Daoy (cell line): Measurements from ENCODE around the gene GGT6. TPM values are rescaled to one million over a fixed set of nuclear protein-coding genes. Genes with fewer than 3 reads are reported as not detected.

Source experiments
- DNase-seq: peaks from one replicate; pipeline ENCODE4 v3.0.0-alpha.2; 2015; ENCODE audit warnings: low read depth
- total RNA-seq: library from RNA; depleted of rRNA; stranded (reverse); fragments of >200 nt; shearing (Covaris generic); gene quantifications from 2 replicates; pipeline ENCODE4 v1.2.3, GENCODE V29; 2014

The GGT6 gene
- total RNA-seq, 1 experiment from 2014 or later, result not detected

GRCh38 chr17:4523946-4524345 is 36.4 kb downstream of the GGT6 start:
- DNase-seq, result no peak

GRCh38 chr17:4522661-4523060 is 37.7 kb downstream of the GGT6 start:
- DNase-seq, result no peak

- no peak for DNase-seq
These were observed 39.3 kb downstream of the GGT6 start for GRCh38 chr17:4520894-4521600.

- no peak for DNase-seq
These were observed 40.1 kb downstream of the GGT6 start for GRCh38 chr17:4520060-4520893.

- DNase-seq, result no peak
These were observed 41.0 kb downstream of the GGT6 start for GRCh38 chr17:4519361-4519788.

GRCh38 chr17:4518901-4519300 is 41.5 kb downstream of the GGT6 start:
- DNase-seq, result no peak

GRCh38 chr17:4516735-4517134 is 43.6 kb downstream of the GGT6 start:
- no peak for DNase-seq

GRCh38 chr17:4515501-4515900 is 44.9 kb downstream of the GGT6 start:
- DNase-seq, result no peak

GRCh38 chr17:4514779-4515178 is 45.6 kb downstream of the GGT6 start:
- no peak for DNase-seq

GRCh38 chr17:4514206-4514605 is 46.2 kb downstream of the GGT6 start:
- DNase-seq, result no peak

GRCh38 chr17:4513113-4514032 is 47.0 kb downstream of the GGT6 start:
- no peak for DNase-seq

GRCh38 chr17:4512156-4513112 is 47.9 kb downstream of the GGT6 start:
- no peak for DNase-seq

- no peak for DNase-seq
These were observed 49.0 kb downstream of the GGT6 start for GRCh38 chr17:4511199-4511932.

- no peak for DNase-seq
These were observed 49.8 kb downstream of the GGT6 start for GRCh38 chr17:4510618-4510941.

GRCh38 chr17:4509923-4510617 is 50.3 kb downstream of the GGT6 start:
- no peak for DNase-seq

- DNase-seq, result peak; percentile 58
These were observed 51.0 kb downstream of the GGT6 start for GRCh38 chr17:4509401-4509800.

- no peak for DNase-seq
These were observed 52.2 kb downstream of the GGT6 start for GRCh38 chr17:4508207-4508606.

- no peak for DNase-seq
These were observed 52.8 kb downstream of the GGT6 start for GRCh38 chr17:4507361-4508111.
